Thymus (tissue), 11 donors: Measurements from ENCODE around the gene LITAF. TPM values are rescaled to one million over a fixed set of nuclear protein-coding genes. Genes with fewer than 3 reads are reported as not detected.

Experiments
- DNase-seq, 9 donors: peaks; one replicate each; pipeline ENCODE4 v3.0.0-alpha.2; 2013; ENCODE audit warnings: low spot score in 9 of 9, low read depth in 6 of 9, missing footprints in 1 of 9
- H3K27ac ChIP-seq, 2 donors: one replicate each; pipeline ENCODE4 v1.5.1; 2013; ENCODE audit warnings: control low read depth in 1 of 2, low read depth in 1 of 2, low read length in 1 of 2, mild to moderate bottlenecking in 1 of 2, moderate library complexity in 1 of 2
- H3K27me3 ChIP-seq, 2 donors: one replicate each; pipeline ENCODE4 v1.5.1; 2013; ENCODE audit warnings: low read length in 1 of 2; ENCODE audit not compliant: control insufficient read depth in 2 of 2, insufficient read depth in 1 of 2
- H3K36me3 ChIP-seq, 2 donors: one replicate each; pipeline ENCODE4 v1.5.1; 2013; ENCODE audit warnings: low read length in 1 of 2, mild to moderate bottlenecking in 1 of 2, moderate library complexity in 1 of 2; ENCODE audit not compliant: control insufficient read depth in 2 of 2, insufficient read depth in 2 of 2
- H3K4me1 ChIP-seq, 2 donors: one replicate each; pipeline ENCODE4 v1.5.1; 2013; ENCODE audit warnings: low read length in 2 of 2; ENCODE audit not compliant: control insufficient read depth in 2 of 2, insufficient read depth in 2 of 2
- H3K4me3 ChIP-seq, 2 donors: one replicate each; pipeline ENCODE4 v1.5.1; 2013; ENCODE audit warnings: low read length in 2 of 2, control low read depth in 1 of 2, mild to moderate bottlenecking in 1 of 2
- H3K9me3 ChIP-seq, 2 donors: one replicate each; pipeline ENCODE4 v1.5.1; 2013; ENCODE audit warnings: low read length in 1 of 2, mild to moderate bottlenecking in 1 of 2; ENCODE audit not compliant: control insufficient read depth in 2 of 2, insufficient read depth in 1 of 2
- WGBS: extraction: QIAGEN DNeasy Blood & Tissue Kit; methylation state at CpG from one replicate; pipeline ENCODE4 v1.1.7; 2013; 5-methylcytosine and 5-hydroxymethylcytosine counted together
- polyA plus RNA-seq: library from polyadenylated mRNA; stranded (reverse); fragments of 200-250 nt; gene quantifications from one replicate; pipeline ENCODE4 v1.2.3, GENCODE V29; 2013
- total RNA-seq: library from RNA; stranded (reverse); fragments of 120-200 nt; gene quantifications from one replicate; pipeline ENCODE4 v1.2.4, GENCODE V29; 2013
- donor health status: healthy.

The LITAF gene
- total and polyA plus RNA-seq, 2 donors: 37.1 to 95.0 TPM

DNA sequence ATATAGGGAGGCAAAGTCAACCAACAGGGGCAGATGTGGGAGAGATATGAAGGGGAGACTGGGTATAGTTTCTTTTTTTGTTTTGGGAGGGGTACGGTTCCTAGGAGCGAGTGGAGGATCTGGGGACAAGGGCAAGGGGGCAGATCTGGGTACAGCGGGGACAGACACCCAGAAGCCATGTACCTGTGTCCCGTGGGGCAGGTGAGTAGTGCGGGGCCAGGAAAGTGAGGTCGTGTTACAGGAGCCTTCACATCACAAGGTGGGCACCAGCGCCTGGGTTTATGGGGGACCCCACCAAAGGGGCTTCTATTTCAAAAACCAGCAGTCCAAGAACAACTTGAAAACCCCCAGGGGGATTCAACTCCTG, 11.5 kb downstream of the LITAF start:
- Histone ChIP-seq H3K27me3 (no peaks in the 10 kb centered on the region), H3K36me3 (peaks cover 0 to 3% of the 10 kb centered on the region in 2 donors), H3K9me3 (peaks cover 0 to 6% of the 10 kb centered on the region in 2 donors), H3K27ac (no peak overlapping the region), H3K4me3 (no peak overlapping the region), H3K4me1 (peaks cover 5 to 18% of the 10 kb centered on the region in 2 donors)
- 96% methylated on average over 7 of the region's 7 CpGs for WGBS
- no peak for DNase-seq

DNA sequence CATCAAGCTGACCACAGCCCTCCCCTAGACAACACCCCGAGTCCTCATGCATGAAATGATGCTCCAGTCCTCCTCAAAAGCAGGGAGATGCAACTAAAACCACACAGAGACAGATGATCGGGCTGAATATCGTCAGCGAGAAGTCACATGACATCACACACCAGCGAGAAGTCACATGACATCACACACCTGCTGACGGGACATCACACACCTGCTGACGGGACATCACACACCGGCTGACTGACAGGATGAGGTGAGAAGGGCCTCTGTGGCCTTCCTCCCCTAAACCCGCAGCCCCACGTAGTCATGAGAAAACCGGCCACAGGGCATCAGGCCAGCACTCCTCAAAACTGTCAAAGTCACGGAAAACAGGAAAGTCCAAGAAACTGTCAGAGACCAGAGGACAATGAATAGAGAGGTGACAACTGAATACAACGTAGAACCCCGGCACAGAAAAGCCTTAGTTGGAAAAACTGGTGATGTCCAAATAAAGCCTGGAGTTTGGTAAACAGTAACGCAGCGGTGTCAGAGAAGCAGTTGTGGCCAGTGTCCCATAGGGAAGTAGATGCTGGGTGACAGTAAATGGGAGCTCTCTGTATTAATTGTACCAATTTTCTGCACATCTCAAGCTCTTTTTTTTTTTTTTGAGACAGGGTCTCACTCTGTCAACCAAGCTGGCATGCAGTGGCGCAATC, 14.3 kb downstream of the LITAF start:
- WGBS: 70% methylated on average over 17 of the region's 17 CpGs
- H3K4me1 ChIP-seq: peaks cover 5 to 18% of the 10 kb centered on the region in 2 donors
- H3K27me3 ChIP-seq: no peaks in the 10 kb centered on the region
- peaks cover 0 to 6% of the 10 kb centered on the region in 2 donors for H3K9me3 ChIP-seq
- peaks cover 0 to 3% of the 10 kb centered on the region in 2 donors for H3K36me3 ChIP-seq
- H3K27ac ChIP-seq: peak overlapping the region in 1 of 2 donors; percentile 42
- peak in 2 of 9 donors; percentile 26 to 47 for DNase-seq
- H3K4me3 ChIP-seq: no peak overlapping the region

- no peak for DNase-seq
- peaks cover 0 to 6% of the 10 kb centered on the region in 2 donors for H3K9me3 ChIP-seq
- H3K27ac ChIP-seq: no peak overlapping the region
- H3K4me1 ChIP-seq: peaks cover 5 to 14% of the 10 kb centered on the region in 2 donors
- H3K4me3 ChIP-seq: no peak overlapping the region
- no peaks in the 10 kb centered on the region for H3K27me3 ChIP-seq
- peaks cover 0 to 1% of the 10 kb centered on the region in 2 donors for H3K36me3 ChIP-seq
- WGBS: 97% methylated on average over 4 of the region's 4 CpGs
Measured at GRCh38 chr16:11571549-11571948, 15.2 kb downstream of the LITAF start.

GRCh38 chr16:11570806-11571205, 15.9 kb downstream of the LITAF start:
- Histone ChIP-seq H3K9me3 (peaks cover 0 to 5% of the 10 kb centered on the region in 2 donors), H3K4me3 (no peak overlapping the region), H3K27me3 (no peaks in the 10 kb centered on the region), H3K36me3 (no peaks in the 10 kb centered on the region), H3K27ac (no peak overlapping the region), H3K4me1 (peaks cover 5 to 14% of the 10 kb centered on the region in 2 donors)
- WGBS: 98% methylated on average over 5 of the region's 5 CpGs
- DNase-seq: no peak

DNA sequence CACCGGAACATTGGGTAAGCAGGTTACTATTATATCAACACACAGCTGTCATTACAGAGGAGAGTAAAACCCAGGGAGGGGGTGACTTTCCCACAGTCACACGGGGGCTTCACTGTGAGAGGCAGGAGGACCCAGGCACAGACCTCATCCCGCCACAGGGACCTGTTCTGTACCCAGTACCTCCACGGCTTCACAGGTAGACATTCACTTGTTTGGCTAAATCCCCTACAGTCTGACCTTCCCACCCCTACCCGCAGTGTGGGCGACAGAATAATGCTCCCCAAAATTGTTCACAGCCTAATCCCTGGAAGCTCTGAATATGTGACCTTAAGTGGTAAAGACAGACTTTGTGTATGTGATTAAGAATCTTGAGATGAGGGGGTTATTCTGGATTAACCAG, 16.5 kb downstream of the LITAF start:
- H3K9me3 ChIP-seq: no peaks in the 10 kb centered on the region
- DNase-seq: no peak
- peaks cover 5 to 14% of the 10 kb centered on the region in 2 donors for H3K4me1 ChIP-seq
- H3K4me3 ChIP-seq: no peak overlapping the region
- no peak overlapping the region for H3K27ac ChIP-seq
- over 99% methylated on average over 6 of the region's 6 CpGs for WGBS
- no peaks in the 10 kb centered on the region for H3K27me3 ChIP-seq
- H3K36me3 ChIP-seq: no peaks in the 10 kb centered on the region

DNA sequence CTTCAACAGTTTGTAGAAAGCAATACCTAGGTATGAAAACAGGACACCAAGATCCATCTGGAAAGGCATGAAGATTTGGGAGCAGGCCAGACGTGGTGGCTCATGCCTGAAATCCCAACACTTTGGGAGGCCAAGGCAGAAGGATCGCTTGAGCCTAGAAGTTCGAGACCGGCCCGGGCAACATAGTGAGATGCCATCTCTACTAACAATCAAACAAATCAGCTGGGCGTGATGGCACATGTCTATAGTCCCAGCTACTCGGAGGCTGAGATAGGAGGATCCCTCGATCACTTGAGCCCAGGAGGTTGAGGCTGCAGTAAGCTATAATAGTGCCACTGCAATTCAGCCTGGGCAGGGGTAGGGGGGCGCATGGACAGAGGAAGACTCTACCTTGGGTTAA, 20.3 kb downstream of the LITAF start:
- 98% methylated on average over 9 of the region's 9 CpGs for WGBS
- Histone ChIP-seq H3K27me3 (no peaks in the 10 kb centered on the region), H3K27ac (no peak overlapping the region), H3K36me3 (no peaks in the 10 kb centered on the region), H3K4me3 (no peak overlapping the region), H3K4me1 (peaks cover 0 to 8% of the 10 kb centered on the region in 2 donors), H3K9me3 (no peaks in the 10 kb centered on the region)
- DNase-seq: no peak

DNA sequence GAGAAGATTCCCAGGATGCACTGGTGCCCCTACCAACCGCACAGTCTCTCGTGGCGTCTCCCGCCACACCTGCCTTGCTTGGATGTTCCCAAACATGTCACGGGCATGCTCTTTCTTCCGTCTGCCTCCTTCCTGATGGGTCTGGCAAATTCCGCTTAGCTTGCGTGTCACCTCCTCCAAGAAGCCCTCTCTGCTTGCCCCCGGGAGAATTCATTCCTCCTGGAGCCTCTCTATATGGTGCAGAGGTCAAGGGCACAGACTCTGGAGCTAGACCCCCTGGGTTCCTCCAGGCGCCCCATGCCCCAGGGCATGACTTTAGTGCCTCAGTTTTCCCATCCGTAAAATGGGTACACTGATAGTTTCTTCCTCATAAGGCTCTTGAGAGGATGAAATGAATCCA, 21.1 kb downstream of the LITAF start:
- H3K27ac ChIP-seq: no peak overlapping the region

GRCh38 chr16:11564046-11564926, 22.4 kb downstream of the LITAF start:
- no peaks in the 10 kb centered on the region for H3K27me3 ChIP-seq
- peaks cover 0 to 27% of the 10 kb centered on the region in 2 donors for H3K4me1 ChIP-seq
- no peak overlapping the region for H3K27ac ChIP-seq
- 98% methylated on average over 24 of the region's 24 CpGs for WGBS
- DNase-seq: no peak
- no peaks in the 10 kb centered on the region for H3K36me3 ChIP-seq
- no peak overlapping the region for H3K4me3 ChIP-seq
- no peaks in the 10 kb centered on the region for H3K9me3 ChIP-seq

More for the DNA sequence above, 21.1 kb downstream of the LITAF start:
- H3K27me3 ChIP-seq: no peaks in the 10 kb centered on the region
- DNase-seq: no peak
- no peaks in the 10 kb centered on the region for H3K9me3 ChIP-seq
- 93% methylated on average over 11 of the region's 11 CpGs for WGBS
- no peak overlapping the region for H3K4me3 ChIP-seq
- peaks cover 0 to 16% of the 10 kb centered on the region in 2 donors for H3K4me1 ChIP-seq
- no peaks in the 10 kb centered on the region for H3K36me3 ChIP-seq

- Histone ChIP-seq H3K36me3 (no peaks in the 10 kb centered on the region), H3K4me1 (peaks cover 0 to 27% of the 10 kb centered on the region in 2 donors)
Measured at GRCh38 chr16:11563493-11564040, 23.2 kb downstream of the LITAF start.

More at GRCh38 chr16:11563493-11564040, 23.2 kb downstream of the LITAF start:
- DNase-seq: no peak
- Histone ChIP-seq H3K27me3 (no peaks in the 10 kb centered on the region), H3K4me3 (no peak overlapping the region), H3K9me3 (no peaks in the 10 kb centered on the region), H3K27ac (no peak overlapping the region)
- WGBS: 95% methylated on average over 6 of the region's 6 CpGs
